ENCODE data around the gene SEZ6.

The SEZ6 gene

GRCh38 chr17:28906276-28906675, 99.6 kb downstream of the SEZ6 start:
- H3K9ac ChIP-seq (ENCODE audit: low read length in 5 of 5), result no peak overlapping the region
- no peak overlapping the region for H3K27ac ChIP-seq (ENCODE audit: low read depth, low read length)
- no peaks in the 10 kb centered on the region for H3K9me3 ChIP-seq (ENCODE audit: control insufficient read depth in 5 of 5, low read length in 5 of 5)
- peaks cover 6 to 36% (median 14%) of the 10 kb centered on the region in 5 donors for H3K4me1 ChIP-seq (ENCODE audit: control insufficient read depth in 5 of 5, insufficient read depth in 5 of 5, low read length in 5 of 5)
- H3K36me3 ChIP-seq (ENCODE audit: control insufficient read depth in 5 of 5, insufficient read depth in 5 of 5, low read length in 5 of 5), result peaks cover 6 to 57% (median 56%) of the 10 kb centered on the region in 5 donors
- no peaks in the 10 kb centered on the region for H3K27me3 ChIP-seq (ENCODE audit: control insufficient read depth in 5 of 5, insufficient read depth in 4 of 5, low read length in 5 of 5)
- no peak overlapping the region for H3K4me3 ChIP-seq (ENCODE audit: low read depth in 1 of 5, low read length in 5 of 5)
